Ammon's horn (tissue), 1 donor: ENCODE data around the gene BCORL1.

Source experiments
- DNase-seq: peaks from one replicate; pipeline ENCODE4 v3.0.0-alpha.2; 2016; ENCODE audit warnings: low spot score

Gene BCORL1

DNA sequence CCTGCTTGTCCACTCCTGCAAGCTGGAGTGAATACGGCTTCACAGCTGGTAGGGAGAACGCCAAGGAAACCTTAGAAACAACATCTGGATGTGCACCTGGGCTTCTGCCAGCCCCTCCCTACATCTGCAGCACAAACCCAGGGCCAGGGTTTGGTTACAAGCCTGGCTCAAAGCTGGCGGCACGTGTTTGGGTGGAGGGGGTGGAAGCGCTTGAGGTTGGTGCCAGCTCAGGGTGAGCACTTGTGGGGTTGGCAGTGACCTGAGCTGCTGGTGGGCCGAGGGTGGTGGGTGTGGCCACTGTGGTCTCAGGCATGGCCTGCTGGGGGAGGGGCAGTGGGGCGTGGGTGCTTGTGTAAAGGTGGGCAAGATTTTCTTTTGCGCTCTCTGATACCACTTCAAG lies 112.3 kb downstream of the BCORL1 start:
- DNase-seq, result no peak

DNA sequence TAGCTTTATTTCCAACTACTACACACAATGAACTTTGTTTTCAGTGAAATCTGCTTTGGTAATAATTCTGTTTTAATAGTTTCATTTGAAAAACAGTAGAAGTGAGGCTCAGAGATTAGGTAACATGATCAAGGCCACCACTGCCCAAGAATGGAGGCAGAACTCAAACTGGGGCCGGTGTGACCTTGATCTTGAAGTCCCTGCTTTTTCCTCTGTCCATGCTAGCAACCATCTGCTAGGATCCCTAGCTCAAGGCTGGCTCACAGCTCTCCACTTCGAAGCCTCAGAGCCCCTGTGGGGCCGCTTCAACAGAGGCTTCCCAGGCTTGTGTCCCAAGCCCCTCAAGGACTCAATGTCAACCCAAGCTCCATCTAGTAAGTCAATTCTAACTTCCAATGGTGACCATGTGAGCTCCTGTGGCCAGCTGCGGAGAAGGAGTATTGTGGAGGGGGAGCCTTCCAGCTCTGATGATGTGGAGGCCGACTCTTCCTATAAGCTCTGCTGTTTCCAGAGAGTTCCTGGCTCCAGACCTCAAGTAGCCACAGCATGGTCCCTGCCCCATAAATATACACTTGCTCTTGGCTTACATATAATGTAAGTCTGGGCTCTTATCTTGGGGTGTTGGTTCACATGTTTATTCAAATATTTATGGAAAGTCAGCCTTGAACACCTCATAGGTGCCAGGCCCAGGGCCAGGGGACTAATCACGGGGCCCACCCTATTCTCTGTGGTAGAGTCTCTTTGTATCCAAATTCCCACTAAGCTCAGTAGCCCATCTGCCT lies 113.0 kb downstream of the BCORL1 start:
- no peak for DNase-seq

DNA sequence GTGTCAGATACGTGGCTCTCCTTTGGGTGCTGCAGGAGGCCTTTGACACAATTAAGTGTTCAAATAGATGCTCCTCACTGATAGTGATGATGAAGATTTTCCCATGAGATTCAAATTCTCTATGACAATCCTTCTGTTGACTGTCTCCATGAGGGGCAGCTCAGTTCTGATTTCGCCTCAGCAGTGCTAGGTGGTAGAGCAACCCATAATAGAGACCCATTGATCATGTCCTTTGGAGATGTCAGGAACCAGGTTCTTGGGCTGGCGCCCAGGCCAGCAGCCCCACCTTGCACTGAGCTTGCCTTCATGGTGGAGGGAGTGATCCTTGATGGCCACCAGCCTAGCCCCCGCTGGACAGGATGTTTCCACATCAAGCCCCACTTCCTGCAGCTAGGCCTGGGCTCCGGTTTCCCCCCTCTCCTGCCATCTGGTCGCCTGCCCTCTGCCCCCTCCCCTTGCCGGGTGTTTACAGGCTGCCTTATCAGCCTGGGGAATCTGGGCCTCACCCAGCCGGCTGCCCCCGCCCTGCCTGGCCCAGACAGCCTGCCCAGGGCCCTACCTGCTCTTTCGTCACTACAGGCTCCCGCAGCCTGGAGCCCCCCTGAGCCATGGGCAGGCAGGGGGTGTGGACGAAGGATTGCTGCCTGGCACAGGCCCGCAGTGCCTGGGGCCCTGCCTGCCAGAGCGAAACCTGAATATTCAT lies 115.2 kb downstream of the BCORL1 start:
- DNase-seq, result no peak

GRCh38 chrX:130098210-130098552 lies 115.7 kb downstream of the BCORL1 start:
- DNase-seq, result no peak

DNA sequence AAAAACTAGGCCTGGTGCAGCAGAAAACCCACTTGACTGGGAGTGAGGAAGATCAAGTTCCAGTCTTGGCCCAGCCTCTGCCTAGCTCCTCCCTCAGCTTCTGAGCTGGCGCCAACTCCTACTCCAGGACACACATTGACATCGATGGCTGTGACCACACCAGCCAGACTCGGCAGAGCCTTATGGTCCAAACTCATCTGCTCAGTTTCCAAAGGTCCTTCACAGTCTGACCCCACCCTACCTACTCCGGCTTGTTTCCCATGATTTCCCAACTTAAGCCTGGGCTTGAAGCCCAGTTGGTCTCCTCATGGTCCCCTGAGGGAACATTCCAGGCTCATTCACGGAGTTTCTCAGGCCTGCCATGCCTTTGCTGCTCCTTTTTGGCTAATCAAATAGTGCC lies 117.7 kb downstream of the BCORL1 start:
- no peak for DNase-seq

DNA sequence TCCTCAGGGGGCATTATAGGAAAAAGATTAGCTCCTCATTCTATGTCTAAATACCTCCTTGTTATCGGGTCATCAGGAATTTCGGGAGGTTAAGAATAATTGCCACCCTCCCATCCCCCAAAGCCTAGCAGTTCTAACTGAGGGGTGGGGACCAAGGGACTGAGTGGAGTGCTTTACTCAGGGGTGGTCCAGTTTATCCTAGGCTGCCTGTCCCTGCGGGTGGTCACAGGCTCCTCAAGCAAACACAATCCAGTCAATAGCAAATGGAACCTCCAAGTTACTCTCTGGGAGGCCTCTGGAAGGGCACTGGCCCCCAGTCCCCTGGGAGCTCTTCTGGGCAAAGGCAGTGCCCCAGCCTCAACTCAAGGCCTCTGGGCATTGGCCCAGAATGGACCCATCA lies 121.2 kb downstream of the BCORL1 start:
- no peak for DNase-seq

- no peak for DNase-seq
Measured at GRCh38 chrX:130105244-130105643, 122.8 kb downstream of the BCORL1 start.

DNA sequence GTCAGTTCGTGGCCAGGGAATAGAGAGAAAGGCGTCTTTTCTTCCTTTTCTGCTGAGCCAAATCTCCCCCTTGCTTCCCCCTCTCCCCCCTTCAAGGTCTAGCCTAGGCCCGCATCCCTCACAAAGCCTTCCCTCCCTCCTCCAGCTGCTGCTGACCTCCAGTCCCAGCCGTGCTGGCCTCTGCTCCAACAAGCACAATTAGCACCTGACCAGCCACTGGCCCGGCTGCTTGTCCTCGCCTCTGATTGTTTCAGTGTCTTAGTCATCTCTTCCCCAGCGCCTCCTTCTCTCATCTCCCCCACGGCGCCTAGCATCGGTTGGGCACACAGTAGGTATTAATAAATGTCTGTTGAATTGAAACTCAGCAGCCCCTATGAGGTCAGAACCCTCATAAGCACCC lies 123.6 kb downstream of the BCORL1 start:
- no peak for DNase-seq
